ENCODE measurements around the gene IFNGR2.
"Not testable (repeated sequence)": the region's sequence is repeated elsewhere in the genome, so short reads cannot be mapped to it uniquely, and the experiment has no call there.

The IFNGR2 gene

GRCh38 chr21:33378081-33378480 is 25.1 kb upstream of the IFNGR2 start:
- DNase-seq = no peak

- not testable (repeated sequence) for DNase-seq
Measured at GRCh38 chr21:33379934-33380333, 23.3 kb upstream of the IFNGR2 start.

GRCh38 chr21:33380483-33380998 is 22.7 kb upstream of the IFNGR2 start:
- DNase-seq = peak; percentile 89

- DNase-seq = not testable (repeated sequence)
Measured at GRCh38 chr21:33381381-33381780, 21.8 kb upstream of the IFNGR2 start.

- DNase-seq = peak; percentile 68
Measured at GRCh38 chr21:33383056-33383888, 19.9 kb upstream of the IFNGR2 start.

GRCh38 chr21:33384841-33385331 is 18.3 kb upstream of the IFNGR2 start:
- no peak for DNase-seq

- no peak for DNase-seq
Measured at GRCh38 chr21:33386222-33386784, 16.9 kb upstream of the IFNGR2 start.

- no peak for DNase-seq
Measured at GRCh38 chr21:33387294-33387693, 15.9 kb upstream of the IFNGR2 start.

- no peak for DNase-seq
Measured at GRCh38 chr21:33388188-33388587, 15.0 kb upstream of the IFNGR2 start.

GRCh38 chr21:33390479-33390878 is 12.7 kb upstream of the IFNGR2 start:
- no peak for DNase-seq

- DNase-seq = no peak
Measured at GRCh38 chr21:33391656-33392055, 11.6 kb upstream of the IFNGR2 start.

- DNase-seq = no peak
Measured at GRCh38 chr21:33392284-33392985, 10.8 kb upstream of the IFNGR2 start.

GRCh38 chr21:33393348-33393747 is 9.9 kb upstream of the IFNGR2 start:
- no peak for DNase-seq

- no peak for DNase-seq
Measured at GRCh38 chr21:33394260-33394659, 9.0 kb upstream of the IFNGR2 start.

GRCh38 chr21:33395891-33396331 is 7.3 kb upstream of the IFNGR2 start:
- peak; percentile 55 for DNase-seq

- no peak for DNase-seq
Measured at GRCh38 chr21:33396436-33396835, 6.8 kb upstream of the IFNGR2 start.

GRCh38 chr21:33396951-33397350 is 6.3 kb upstream of the IFNGR2 start:
- no peak for DNase-seq

- no peak for DNase-seq
Measured at GRCh38 chr21:33397717-33398116, 5.5 kb upstream of the IFNGR2 start.

- no peak for DNase-seq
Measured at GRCh38 chr21:33398361-33398760, 4.9 kb upstream of the IFNGR2 start.

GRCh38 chr21:33401630-33401992 is 1.6 kb upstream of the IFNGR2 start:
- no peak for DNase-seq

GRCh38 chr21:33402001-33402979 is 923 bp upstream of the IFNGR2 start:
- peak; percentile 25 for DNase-seq
